WTC11 (cell line): ENCODE data around the gene AGAP1.

ENCODE experiments used
- IRF2 ChIP-seq: sonication (generic); formaldehyde crosslinking; IDR thresholded peaks from 2 replicates; pipeline ENCODE4 v1.8.0; 2022; ENCODE audit warnings: low read depth, missing genetic modification reagents, borderline replicate concordance
- NR2C2 ChIP-seq: sonication (generic); formaldehyde crosslinking; IDR thresholded peaks from 2 replicates; pipeline ENCODE4 v1.8.0; 2022; ENCODE audit warnings: mild to moderate bottlenecking, missing genetic modification reagents
- TEAD4 ChIP-seq: sonication (generic); formaldehyde crosslinking; IDR thresholded peaks from 2 replicates; pipeline ENCODE4 v1.8.0; 2022; ENCODE audit warnings: mild to moderate bottlenecking, missing genetic modification reagents
- TF ChIP-seq, protein P1 (sequence below): fragments of 200-600 bp; IDR thresholded peaks from 2 replicates; pipeline ENCODE4 v1.8.0; 2022; ENCODE audit warnings: antibody characterized with exemption
- TF ChIP-seq, protein P2 (sequence below): sonication (generic); formaldehyde crosslinking; conservative IDR thresholded peaks from 2 replicates; pipeline ENCODE4 v1.8.1; 2023; ENCODE audit warnings: mild to moderate bottlenecking, low read depth, missing genetic modification reagents, moderate library complexity
- TF ChIP-seq, protein P3 (sequence below): sonication (generic); formaldehyde crosslinking; IDR thresholded peaks from 2 replicates; pipeline ENCODE4 v1.8.0; 2022; ENCODE audit warnings: mild to moderate bottlenecking, missing genetic modification reagents
- TF ChIP-seq, protein P4 (sequence below): fragments of 250-450 bp; sonication (Bioruptor Pico); IDR thresholded peaks from 2 replicates; pipeline ENCODE4 v1.9.0; 2021; ENCODE audit warnings: mild to moderate bottlenecking

DNA sequence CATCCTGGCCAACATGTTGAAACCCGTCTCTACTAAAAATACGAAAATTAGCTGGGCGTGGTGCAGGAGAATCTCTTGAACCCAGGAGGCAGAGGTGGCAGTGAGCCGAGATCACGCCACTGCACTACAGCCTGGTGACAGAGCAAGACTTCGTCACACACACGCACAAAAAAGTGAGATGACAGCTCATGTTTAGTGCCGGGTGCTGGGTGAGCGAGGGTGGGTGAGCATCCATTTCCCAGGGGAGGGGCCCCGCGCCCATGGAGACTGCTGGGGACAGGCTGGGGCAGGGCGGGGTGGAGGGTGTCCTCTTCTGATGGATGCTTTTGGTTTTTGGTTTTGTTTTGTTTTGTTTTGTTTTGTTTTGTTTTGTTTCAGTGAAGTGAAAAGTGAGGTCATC, 467.9 kb downstream of the AGAP1 start:
- TF ChIP-seq, protein P1, sequence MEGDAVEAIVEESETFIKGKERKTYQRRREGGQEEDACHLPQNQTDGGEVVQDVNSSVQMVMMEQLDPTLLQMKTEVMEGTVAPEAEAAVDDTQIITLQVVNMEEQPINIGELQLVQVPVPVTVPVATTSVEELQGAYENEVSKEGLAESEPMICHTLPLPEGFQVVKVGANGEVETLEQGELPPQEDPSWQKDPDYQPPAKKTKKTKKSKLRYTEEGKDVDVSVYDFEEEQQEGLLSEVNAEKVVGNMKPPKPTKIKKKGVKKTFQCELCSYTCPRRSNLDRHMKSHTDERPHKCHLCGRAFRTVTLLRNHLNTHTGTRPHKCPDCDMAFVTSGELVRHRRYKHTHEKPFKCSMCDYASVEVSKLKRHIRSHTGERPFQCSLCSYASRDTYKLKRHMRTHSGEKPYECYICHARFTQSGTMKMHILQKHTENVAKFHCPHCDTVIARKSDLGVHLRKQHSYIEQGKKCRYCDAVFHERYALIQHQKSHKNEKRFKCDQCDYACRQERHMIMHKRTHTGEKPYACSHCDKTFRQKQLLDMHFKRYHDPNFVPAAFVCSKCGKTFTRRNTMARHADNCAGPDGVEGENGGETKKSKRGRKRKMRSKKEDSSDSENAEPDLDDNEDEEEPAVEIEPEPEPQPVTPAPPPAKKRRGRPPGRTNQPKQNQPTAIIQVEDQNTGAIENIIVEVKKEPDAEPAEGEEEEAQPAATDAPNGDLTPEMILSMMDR = no peak
- TF ChIP-seq NR2C2 (CRISPR knock-in tag) (no peak), IRF2 (CRISPR knock-in tag) (no peak), TEAD4 (CRISPR knock-in tag) (no peak)
- TF ChIP-seq, protein P2, sequence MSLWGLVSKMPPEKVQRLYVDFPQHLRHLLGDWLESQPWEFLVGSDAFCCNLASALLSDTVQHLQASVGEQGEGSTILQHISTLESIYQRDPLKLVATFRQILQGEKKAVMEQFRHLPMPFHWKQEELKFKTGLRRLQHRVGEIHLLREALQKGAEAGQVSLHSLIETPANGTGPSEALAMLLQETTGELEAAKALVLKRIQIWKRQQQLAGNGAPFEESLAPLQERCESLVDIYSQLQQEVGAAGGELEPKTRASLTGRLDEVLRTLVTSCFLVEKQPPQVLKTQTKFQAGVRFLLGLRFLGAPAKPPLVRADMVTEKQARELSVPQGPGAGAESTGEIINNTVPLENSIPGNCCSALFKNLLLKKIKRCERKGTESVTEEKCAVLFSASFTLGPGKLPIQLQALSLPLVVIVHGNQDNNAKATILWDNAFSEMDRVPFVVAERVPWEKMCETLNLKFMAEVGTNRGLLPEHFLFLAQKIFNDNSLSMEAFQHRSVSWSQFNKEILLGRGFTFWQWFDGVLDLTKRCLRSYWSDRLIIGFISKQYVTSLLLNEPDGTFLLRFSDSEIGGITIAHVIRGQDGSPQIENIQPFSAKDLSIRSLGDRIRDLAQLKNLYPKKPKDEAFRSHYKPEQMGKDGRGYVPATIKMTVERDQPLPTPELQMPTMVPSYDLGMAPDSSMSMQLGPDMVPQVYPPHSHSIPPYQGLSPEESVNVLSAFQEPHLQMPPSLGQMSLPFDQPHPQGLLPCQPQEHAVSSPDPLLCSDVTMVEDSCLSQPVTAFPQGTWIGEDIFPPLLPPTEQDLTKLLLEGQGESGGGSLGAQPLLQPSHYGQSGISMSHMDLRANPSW = no peak
- TF ChIP-seq, protein P3, sequence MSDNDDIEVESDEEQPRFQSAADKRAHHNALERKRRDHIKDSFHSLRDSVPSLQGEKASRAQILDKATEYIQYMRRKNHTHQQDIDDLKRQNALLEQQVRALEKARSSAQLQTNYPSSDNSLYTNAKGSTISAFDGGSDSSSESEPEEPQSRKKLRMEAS (CRISPR knock-in tag) = no peak
- TF ChIP-seq, protein P4, sequence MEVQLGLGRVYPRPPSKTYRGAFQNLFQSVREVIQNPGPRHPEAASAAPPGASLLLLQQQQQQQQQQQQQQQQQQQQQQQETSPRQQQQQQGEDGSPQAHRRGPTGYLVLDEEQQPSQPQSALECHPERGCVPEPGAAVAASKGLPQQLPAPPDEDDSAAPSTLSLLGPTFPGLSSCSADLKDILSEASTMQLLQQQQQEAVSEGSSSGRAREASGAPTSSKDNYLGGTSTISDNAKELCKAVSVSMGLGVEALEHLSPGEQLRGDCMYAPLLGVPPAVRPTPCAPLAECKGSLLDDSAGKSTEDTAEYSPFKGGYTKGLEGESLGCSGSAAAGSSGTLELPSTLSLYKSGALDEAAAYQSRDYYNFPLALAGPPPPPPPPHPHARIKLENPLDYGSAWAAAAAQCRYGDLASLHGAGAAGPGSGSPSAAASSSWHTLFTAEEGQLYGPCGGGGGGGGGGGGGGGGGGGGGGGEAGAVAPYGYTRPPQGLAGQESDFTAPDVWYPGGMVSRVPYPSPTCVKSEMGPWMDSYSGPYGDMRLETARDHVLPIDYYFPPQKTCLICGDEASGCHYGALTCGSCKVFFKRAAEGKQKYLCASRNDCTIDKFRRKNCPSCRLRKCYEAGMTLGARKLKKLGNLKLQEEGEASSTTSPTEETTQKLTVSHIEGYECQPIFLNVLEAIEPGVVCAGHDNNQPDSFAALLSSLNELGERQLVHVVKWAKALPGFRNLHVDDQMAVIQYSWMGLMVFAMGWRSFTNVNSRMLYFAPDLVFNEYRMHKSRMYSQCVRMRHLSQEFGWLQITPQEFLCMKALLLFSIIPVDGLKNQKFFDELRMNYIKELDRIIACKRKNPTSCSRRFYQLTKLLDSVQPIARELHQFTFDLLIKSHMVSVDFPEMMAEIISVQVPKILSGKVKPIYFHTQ (CRISPR knock-in tag) = no peak
